H9 (cell line): ENCODE data around the gene NACC1. TPM values are rescaled to one million over a fixed set of nuclear protein-coding genes. Genes with fewer than 3 reads are reported as not detected.
A peak's percentile ranks its signal among the peaks of the same experiment; 100 is the strongest.

Experiments used
- DNase-seq: peaks from one replicate; pipeline ENCODE4 v3.0.0-alpha.2; 2017
- H2AFZ ChIP-seq: one replicate; pipeline ENCODE4 v1.6.1; 2013; ENCODE audit warnings: mild to moderate bottlenecking, low read length, control low read depth, moderate library complexity
- H2AK5ac ChIP-seq: 2 replicates; pipeline ENCODE4 v1.6.1; 2013; ENCODE audit warnings: low read length, control low read depth, mixed read lengths; ENCODE audit not compliant: insufficient read length
- H2BK120ac ChIP-seq: one replicate; pipeline ENCODE4 v1.6.1; 2013; ENCODE audit warnings: low read depth, mild to moderate bottlenecking, low read length, control low read depth, inconsistent platforms; ENCODE audit not compliant: poor library complexity, severe bottlenecking
- H2BK12ac ChIP-seq: 2 replicates; pipeline ENCODE4 v1.6.1; 2013; ENCODE audit warnings: low read length, control low read depth, mixed read lengths, low read depth; ENCODE audit not compliant: insufficient read length
- H2BK15ac ChIP-seq: 2 replicates; pipeline ENCODE4 v1.6.1; 2013; ENCODE audit warnings: low read depth, low read length, control low read depth
- H2BK20ac ChIP-seq: one replicate; pipeline ENCODE4 v1.6.1; 2013; ENCODE audit warnings: low read depth, mild to moderate bottlenecking, low read length, control low read depth, inconsistent platforms; ENCODE audit not compliant: poor library complexity, severe bottlenecking
- H2BK5ac ChIP-seq: 2 replicates; pipeline ENCODE4 v1.6.1; 2013; ENCODE audit warnings: low read length, control low read depth, mixed read lengths; ENCODE audit not compliant: insufficient read length
- H3K14ac ChIP-seq: 2 replicates; pipeline ENCODE4 v1.6.1; 2013; ENCODE audit warnings: low read length, control low read depth; ENCODE audit not compliant: insufficient read depth
- H3K18ac ChIP-seq: 2 replicates; pipeline ENCODE4 v1.6.1; 2013; ENCODE audit warnings: low read depth, mild to moderate bottlenecking, mixed read lengths, low read length, control low read depth; ENCODE audit not compliant: insufficient read length
- H3K23ac ChIP-seq: 2 replicates; pipeline ENCODE4 v1.6.1; 2013; ENCODE audit warnings: low read length, control low read depth, mixed read lengths, low read depth; ENCODE audit not compliant: insufficient read length
- H3K23me2 ChIP-seq: 2 replicates; pipeline ENCODE4 v1.6.1; 2013; ENCODE audit warnings: low read depth, mild to moderate bottlenecking, mixed read lengths, low read length, control low read depth; ENCODE audit not compliant: insufficient read length, poor library complexity, severe bottlenecking
- H3K27ac ChIP-seq: 2 replicates; pipeline ENCODE4 v1.5.1; 2013; ENCODE audit warnings: low read length, control low read depth, mixed read lengths, low read depth; ENCODE audit not compliant: insufficient read length
- H3K27me3 ChIP-seq: 2 replicates; pipeline ENCODE4 v1.6.1; 2013; ENCODE audit warnings: low read length, control low read depth, inconsistent platforms; ENCODE audit not compliant: insufficient read depth
- H3K4ac ChIP-seq: 2 replicates; pipeline ENCODE4 v1.6.1; 2013; ENCODE audit warnings: low read depth, mild to moderate bottlenecking, control low read depth, inconsistent platforms, low read length, moderate library complexity
- H3K4me1 ChIP-seq: 2 replicates; pipeline ENCODE4 v1.6.1; 2013; ENCODE audit warnings: low read length, control low read depth, inconsistent platforms; ENCODE audit not compliant: insufficient read depth
- H3K4me2 ChIP-seq: 2 replicates; pipeline ENCODE4 v1.6.1; 2013; ENCODE audit warnings: low read length, control low read depth, mixed read lengths; ENCODE audit not compliant: insufficient read length, insufficient read depth
- H3K56ac ChIP-seq: 2 replicates; pipeline ENCODE4 v1.6.1; 2013; ENCODE audit warnings: low read depth, mild to moderate bottlenecking, mixed read lengths, low read length, control low read depth; ENCODE audit not compliant: insufficient read length
- H3K79me1 ChIP-seq: 2 replicates; pipeline ENCODE4 v1.6.1; 2013; ENCODE audit warnings: low read depth, mild to moderate bottlenecking, moderate library complexity, low read length, control low read depth, inconsistent platforms; ENCODE audit not compliant: insufficient read depth, poor library complexity, severe bottlenecking
- H3K79me2 ChIP-seq: 2 replicates; pipeline ENCODE4 v1.6.1; 2013; ENCODE audit warnings: low read length, control low read depth, inconsistent platforms; ENCODE audit not compliant: insufficient read depth
- H3K9ac ChIP-seq: 2 replicates; pipeline ENCODE4 v1.6.1; 2013; ENCODE audit warnings: low read length, control low read depth, mixed read lengths; ENCODE audit not compliant: insufficient read length; ENCODE audit errors: extremely low read depth
- H3K9me3 ChIP-seq: one replicate; pipeline ENCODE4 v1.6.1; 2013; ENCODE audit warnings: low read depth, low read length, inconsistent platforms; ENCODE audit not compliant: control insufficient read depth
- H3T11ph ChIP-seq: one replicate; pipeline ENCODE4 v1.6.1; 2013; ENCODE audit warnings: mild to moderate bottlenecking, low read length, control low read depth, inconsistent platforms
- H4K20me1 ChIP-seq: one replicate; pipeline ENCODE4 v1.6.1; 2013; ENCODE audit not compliant: control insufficient read depth, insufficient read length, insufficient read depth
- H4K5ac ChIP-seq: 2 replicates; pipeline ENCODE4 v1.6.1; 2013; ENCODE audit warnings: low read depth, mild to moderate bottlenecking, mixed read lengths, low read length, control low read depth; ENCODE audit not compliant: insufficient read length
- H4K8ac ChIP-seq: replicated peaks from 2 replicates; pipeline ENCODE4 v1.6.1; 2013; ENCODE audit warnings: low read length, control low read depth, mixed read lengths, low read depth; ENCODE audit not compliant: insufficient read length
- H4K91ac ChIP-seq: 2 replicates; pipeline ENCODE4 v1.6.1; 2013; ENCODE audit warnings: low read depth, mild to moderate bottlenecking, moderate library complexity, mixed read lengths, low read length, control low read depth; ENCODE audit not compliant: insufficient read length
- H3K27ac Mint-ChIP-seq, 3 experiments: 2 replicates in 2 of 3; 3 replicates in 1 of 3; pipeline ENCODE4 v1.8.0; 2020 to 2021; ENCODE audit warnings: mixed read lengths in 3 of 3, mild to moderate bottlenecking in 1 of 3, moderate library complexity in 1 of 3
- H3K27me3 Mint-ChIP-seq: 2 replicates; pipeline ENCODE4 v1.8.0; 2021; ENCODE audit warnings: low read depth, mild to moderate bottlenecking, moderate library complexity, mixed read lengths
- H3K36me3 Mint-ChIP-seq, 3 experiments: 2 replicates in 2 of 3; 3 replicates in 1 of 3; pipeline ENCODE4 v1.8.0; 2020 to 2021; ENCODE audit warnings: low read depth in 3 of 3, mixed read lengths in 3 of 3; ENCODE audit not compliant: insufficient read depth in 1 of 3
- H3K4me1 Mint-ChIP-seq, 2 experiments: 2 replicates each; pipeline ENCODE4 v1.8.0; 2020; ENCODE audit warnings: mixed read lengths in 2 of 2
- H3K4me3 Mint-ChIP-seq, 2 experiments: 2 replicates in 1 of 2; 3 replicates in 1 of 2; pipeline ENCODE4 v1.8.0; 2020 to 2021; ENCODE audit warnings: mild to moderate bottlenecking in 2 of 2, mixed read lengths in 2 of 2, moderate library complexity in 1 of 2
- H3K9me3 Mint-ChIP-seq, 2 experiments: 2 replicates in 1 of 2; 3 replicates in 1 of 2; pipeline ENCODE4 v1.8.0; 2020; ENCODE audit warnings: mild to moderate bottlenecking in 2 of 2, mixed read lengths in 2 of 2, moderate library complexity in 1 of 2
- WGBS: extraction: QIAGEN DNeasy Blood & Tissue Kit; methylation state at CpG from one replicate; pipeline ENCODE4 v1.1.7; 2013; ENCODE audit warnings: missing lambda C conversion rate, low lambda C conversion rate, mixed read lengths; ENCODE audit not compliant: insufficient read length; ENCODE audit errors: extremely low coverage; 5-methylcytosine and 5-hydroxymethylcytosine counted together
- total RNA-seq: library from RNA; stranded (reverse); gene quantifications from 2 replicates; pipeline ENCODE4 v1.2.1, GENCODE V29; 2021
- TF ChIP-seq, protein P1 (sequence below): fragments of 200-600 bp; sonication (generic); conservative IDR thresholded peaks from 3 replicates; pipeline ENCODE4 v1.8.0; 2021; ENCODE audit warnings: antibody characterized with exemption, mild to moderate bottlenecking

NACC1 gene
- total RNA-seq, 1 experiment from 2014 or later, result 198 TPM

DNA sequence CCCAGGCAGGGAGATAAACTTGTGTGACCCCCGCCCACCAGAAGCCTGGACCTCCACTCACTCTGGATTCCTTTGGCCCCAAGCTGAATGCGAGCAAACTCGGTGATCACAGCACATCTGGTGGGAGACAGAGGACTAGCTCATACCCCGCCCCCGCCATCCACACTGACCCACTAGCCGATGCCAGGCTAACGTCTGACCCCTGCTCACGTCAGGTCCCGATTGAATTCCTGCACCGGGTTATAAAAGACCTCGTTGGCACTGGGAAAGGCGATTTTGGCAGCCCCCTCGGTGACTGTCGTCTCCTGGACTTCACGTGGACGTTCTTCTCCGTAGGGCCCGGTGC lies 2.2 kb upstream of the NACC1 start:
- no peak overlapping the region for H3K56ac ChIP-seq
- peak overlapping the region; percentile 98 to 99 (median 99) for H3K27ac Mint-ChIP-seq

More for the DNA sequence above, 2.2 kb upstream of the NACC1 start:
- Histone ChIP-seq H3K9me3 (no peaks in the 10 kb centered on the region), H3K4me2 (peak overlapping the region; percentile 66), H4K8ac (no peak overlapping the region), H3K14ac (peak overlapping the region; percentile 71), H3K23me2 (peaks cover 11% of the 10 kb centered on the region), H4K91ac (peak overlapping the region; percentile 21), H4K20me1 (no peaks in the 10 kb centered on the region), H3K27ac (no peak overlapping the region), H3K18ac (peak overlapping the region; percentile 85), H3K9ac (peak overlapping the region; percentile 94), H3K79me2 (peaks cover 30% of the 10 kb centered on the region), H3K4ac (no peak overlapping the region), H3K23ac (no peak overlapping the region), H3T11ph (no peak overlapping the region), H2BK12ac (no peak overlapping the region), H3K4me1 (peaks cover 11% of the 10 kb centered on the region; the same call in 1 of the 2 replicates), H2BK20ac (no peak overlapping the region), H2BK15ac (no peak overlapping the region), H3K27me3 (no peaks in the 10 kb centered on the region), H2BK5ac (no peak overlapping the region), H2BK120ac (no peak overlapping the region), H2AFZ (no peak overlapping the region), H4K5ac (peak overlapping the region; percentile 83), H3K79me1 (no peaks in the 10 kb centered on the region), H2AK5ac (no peak overlapping the region)
- WGBS, result no CpG with 5 or more reads among the region's 18 CpGs
- peak; percentile 24 for DNase-seq
- Mint-ChIP-seq H3K4me3 (peak overlapping the region; percentile 98 to 100), H3K4me1 (peaks cover 29 to 34% of the 10 kb centered on the region in 2 experiments), H3K36me3 (peaks cover 9 to 44% (median 35%) of the 10 kb centered on the region in 3 experiments; a peak in 6 of 7 replicates), H3K27me3 (no peaks in the 10 kb centered on the region), H3K9me3 (peaks cover 0 to 1% of the 10 kb centered on the region in 2 experiments; a peak in 2 of 5 replicates)
- TF ChIP-seq, protein P1, sequence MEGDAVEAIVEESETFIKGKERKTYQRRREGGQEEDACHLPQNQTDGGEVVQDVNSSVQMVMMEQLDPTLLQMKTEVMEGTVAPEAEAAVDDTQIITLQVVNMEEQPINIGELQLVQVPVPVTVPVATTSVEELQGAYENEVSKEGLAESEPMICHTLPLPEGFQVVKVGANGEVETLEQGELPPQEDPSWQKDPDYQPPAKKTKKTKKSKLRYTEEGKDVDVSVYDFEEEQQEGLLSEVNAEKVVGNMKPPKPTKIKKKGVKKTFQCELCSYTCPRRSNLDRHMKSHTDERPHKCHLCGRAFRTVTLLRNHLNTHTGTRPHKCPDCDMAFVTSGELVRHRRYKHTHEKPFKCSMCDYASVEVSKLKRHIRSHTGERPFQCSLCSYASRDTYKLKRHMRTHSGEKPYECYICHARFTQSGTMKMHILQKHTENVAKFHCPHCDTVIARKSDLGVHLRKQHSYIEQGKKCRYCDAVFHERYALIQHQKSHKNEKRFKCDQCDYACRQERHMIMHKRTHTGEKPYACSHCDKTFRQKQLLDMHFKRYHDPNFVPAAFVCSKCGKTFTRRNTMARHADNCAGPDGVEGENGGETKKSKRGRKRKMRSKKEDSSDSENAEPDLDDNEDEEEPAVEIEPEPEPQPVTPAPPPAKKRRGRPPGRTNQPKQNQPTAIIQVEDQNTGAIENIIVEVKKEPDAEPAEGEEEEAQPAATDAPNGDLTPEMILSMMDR, result no peak
